Suprapubic skin (tissue), 4 donors: ENCODE results near the gene PRDX6.

Source experiments
- CTCF ChIP-seq, 2 donors: fragments of 200-600 bp in 1 of 2; fragments of 450-650 bp in 1 of 2; sonication (generic) in 1 of 2; IDR thresholded peaks; one replicate each; pipeline ENCODE4 v1.5.1; 2016 to 2019; ENCODE audit warnings: antibody characterized with exemption in 2 of 2, mild to moderate bottlenecking in 1 of 2, moderate library complexity in 1 of 2
- POLR2A ChIP-seq, 2 donors: fragments of 450-650 bp; IDR thresholded peaks; one replicate each; pipeline ENCODE4 v1.6.1; 2017; ENCODE audit warnings: antibody characterized with exemption in 2 of 2, mild to moderate bottlenecking in 2 of 2, moderate library complexity in 2 of 2
- POLR2AphosphoS5 ChIP-seq, 3 donors: sonication (generic); formaldehyde crosslinking; IDR thresholded peaks; one replicate each; pipeline ENCODE4 v1.6.1; 2017; ENCODE audit warnings: antibody characterized with exemption in 3 of 3

DNA sequence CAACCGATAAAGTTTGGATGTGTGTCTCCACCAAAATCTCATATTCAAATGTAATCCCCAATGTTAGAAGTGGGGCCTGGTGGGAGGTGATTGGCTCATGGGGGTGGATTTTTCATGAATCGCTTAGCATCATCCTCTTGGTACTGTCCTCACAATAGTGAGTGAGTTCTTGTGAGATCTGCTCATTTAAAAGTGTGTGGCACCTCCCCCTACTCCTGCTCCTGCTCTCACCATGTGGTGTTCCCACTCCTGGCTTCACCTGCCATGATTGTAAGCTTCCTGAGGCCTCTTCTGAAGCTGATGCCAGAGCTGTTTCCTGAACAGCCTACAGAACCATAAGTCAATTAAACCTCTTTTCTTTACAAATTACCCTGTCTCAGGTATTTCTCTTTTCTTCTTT lies 28.2 kb upstream of the PRDX6 start:
- no peak for TF ChIP-seq POLR2A (IDR thresholded peaks at IDR 0.05)
- TF ChIP-seq CTCF (IDR thresholded peaks at IDR 0.05) = no peak
- TF ChIP-seq POLR2AphosphoS5 (IDR thresholded peaks at IDR 0.05) = no peak
